H1 (cell line): Measurements from ENCODE around the gene ARHGAP4. TPM values are rescaled to one million over a fixed set of nuclear protein-coding genes. Genes with fewer than 3 reads are reported as not detected.

Experiments used
- CHD2 ChIP-seq: IDR thresholded peaks from 2 replicates; pipeline ENCODE4 v1.6.1; 2012; ENCODE audit warnings: low read length, improper control_type of control experiment
- polyA plus RNA-seq, 7 experiments: library from polyadenylated mRNA; depleted of rRNA in 3 of 7; stranded (reverse) in 5 of 7; unstranded in 2 of 7; fragments of >200 nt in 5 of 7; fragments of 200-250 nt in 2 of 7; gene quantifications; 1 replicate in 5 of 7; 2 replicates in 1 of 7; 4 replicates in 1 of 7; pipeline versions ENCODE4 v1.2.1 to v1.2.3, GENCODE V29; 2011 to 2013; ENCODE audit warnings: missing spikeins in 2 of 7, mixed read lengths in 2 of 7
- total RNA-seq: library from RNA; stranded (reverse); fragmentation: NEBNext Ultra II Directional; extraction: Animal tissue kit (Norgen Biotek cat#: 25700); gene quantifications from 2 replicates; pipeline ENCODE4 v1.2.1, GENCODE V29; 2021
- TF ChIP-seq, protein P1 (sequence below): IDR thresholded peaks from 2 replicates; pipeline ENCODE4 v1.6.1; 2012; ENCODE audit warnings: low read length, inconsistent platforms

Gene ARHGAP4
- total and polyA plus RNA-seq, 2 of the 8 experiments (the other 6 are each of a cell fraction or from before 2014, with no cell fraction given): 23.9 to 26.0 TPM

DNA sequence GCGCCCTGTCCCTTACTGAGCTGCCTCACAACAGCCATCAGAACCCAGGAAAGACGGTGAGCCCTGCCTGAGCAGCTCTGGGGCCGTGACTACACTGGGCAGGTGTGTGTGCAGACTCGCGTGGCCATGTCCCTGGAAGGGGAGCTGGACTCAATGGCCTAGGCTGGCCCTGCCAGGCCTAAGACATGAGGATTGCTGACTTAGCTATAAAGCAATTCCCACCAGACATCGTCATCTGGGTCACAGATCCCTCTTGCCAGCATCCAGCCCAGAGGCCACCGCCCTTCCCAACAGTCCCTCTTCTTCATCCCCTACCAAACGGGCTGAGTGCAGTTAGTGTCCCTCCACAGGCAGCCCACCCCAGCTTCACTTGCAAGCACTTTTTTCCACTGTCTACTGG, 5.1 kb upstream of the ARHGAP4 start (continued):
- TF ChIP-seq, protein P1, sequence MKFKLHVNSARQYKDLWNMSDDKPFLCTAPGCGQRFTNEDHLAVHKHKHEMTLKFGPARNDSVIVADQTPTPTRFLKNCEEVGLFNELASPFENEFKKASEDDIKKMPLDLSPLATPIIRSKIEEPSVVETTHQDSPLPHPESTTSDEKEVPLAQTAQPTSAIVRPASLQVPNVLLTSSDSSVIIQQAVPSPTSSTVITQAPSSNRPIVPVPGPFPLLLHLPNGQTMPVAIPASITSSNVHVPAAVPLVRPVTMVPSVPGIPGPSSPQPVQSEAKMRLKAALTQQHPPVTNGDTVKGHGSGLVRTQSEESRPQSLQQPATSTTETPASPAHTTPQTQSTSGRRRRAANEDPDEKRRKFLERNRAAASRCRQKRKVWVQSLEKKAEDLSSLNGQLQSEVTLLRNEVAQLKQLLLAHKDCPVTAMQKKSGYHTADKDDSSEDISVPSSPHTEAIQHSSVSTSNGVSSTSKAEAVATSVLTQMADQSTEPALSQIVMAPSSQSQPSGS: no peak
- no peak for TF ChIP-seq CHD2
